ENCODE measurements around the gene TIMM17A.
"Not testable (repeated sequence)": the region's sequence is repeated elsewhere in the genome, so short reads cannot be mapped to it uniquely, and the experiment has no call there.

The TIMM17A gene

GRCh38 chr1:201944002-201944401, 11.3 kb upstream of the TIMM17A start:
- DNase-seq (ENCODE audit: low read depth in 1 of 2, low spot score in 1 of 2), result no peak
- in situ Hi-C loops (cut with HindIII; ENCODE audit: low pct_unique_long_range_greater_than_20kb, low sequenced_read_pairs), result no loop called here
- TF ChIP-seq JUND (IDR thresholded peaks at IDR 0.05; ENCODE audit: low read depth), result no peak

- peak in 1 of 2 experiments; percentile 42 for DNase-seq (ENCODE audit: low read depth in 1 of 2, low spot score in 1 of 2)
- in situ Hi-C loops (cut with HindIII; ENCODE audit: low pct_unique_long_range_greater_than_20kb, low sequenced_read_pairs), result no loop called here
- no peak for TF ChIP-seq JUND (IDR thresholded peaks at IDR 0.05; ENCODE audit: low read depth)
Observed at GRCh38 chr1:201944639-201945038, 10.7 kb upstream of the TIMM17A start.

DNA sequence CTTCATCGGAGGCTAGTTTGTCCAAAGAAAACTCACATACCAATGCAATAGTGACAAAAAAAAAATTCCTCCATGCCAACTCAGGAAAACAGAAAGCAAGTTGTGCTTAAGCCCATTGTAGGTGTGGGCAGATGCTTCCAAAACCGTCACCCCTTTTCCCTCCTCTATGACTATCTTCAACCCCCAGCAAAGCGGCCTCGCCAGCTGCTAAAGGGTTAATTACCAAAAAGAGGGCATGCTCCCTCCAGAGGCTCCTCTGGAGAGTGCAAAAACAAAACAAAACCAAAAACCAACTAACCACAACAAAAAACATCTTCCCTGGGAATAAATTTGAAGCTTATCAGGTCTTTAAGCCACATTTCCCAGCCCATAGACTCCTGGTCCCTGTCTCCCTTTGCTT, 10.1 kb upstream of the TIMM17A start:
- in situ Hi-C loops (cut with HindIII; ENCODE audit: low pct_unique_long_range_greater_than_20kb, low sequenced_read_pairs), result no loop called here
- peak in 1 of 2 experiments; percentile 20 for DNase-seq (ENCODE audit: low read depth in 1 of 2, low spot score in 1 of 2)
- no peak for TF ChIP-seq JUND (IDR thresholded peaks at IDR 0.05; ENCODE audit: low read depth)

DNA sequence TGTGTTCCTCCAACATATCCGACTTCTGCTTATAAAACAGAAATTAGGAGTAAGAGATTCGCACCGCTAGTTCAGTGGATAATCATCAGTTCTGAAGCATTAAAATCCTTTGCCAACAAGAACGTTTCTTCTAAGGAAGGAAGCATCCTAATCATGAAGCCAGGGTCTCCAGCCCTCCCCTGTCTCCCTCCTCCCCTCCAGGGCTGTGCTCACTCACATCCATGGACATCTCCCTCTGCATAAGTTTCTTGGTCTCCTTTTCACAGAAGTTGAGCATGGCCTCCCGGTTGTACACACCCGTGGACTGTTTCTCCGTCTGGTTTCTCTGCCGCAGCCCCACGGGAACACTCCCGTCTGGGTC, 9.5 kb upstream of the TIMM17A start:
- no peak for DNase-seq (ENCODE audit: low read depth in 1 of 2, low spot score in 1 of 2)
- in situ Hi-C loops (cut with HindIII; ENCODE audit: low pct_unique_long_range_greater_than_20kb, low sequenced_read_pairs), result no loop called here
- no peak for TF ChIP-seq JUND (IDR thresholded peaks at IDR 0.05; ENCODE audit: low read depth)

- DNase-seq (ENCODE audit: low read depth in 1 of 2, low spot score in 1 of 2), result peak; percentile 67 to 76
- in situ Hi-C loops (cut with HindIII; ENCODE audit: low pct_unique_long_range_greater_than_20kb, low sequenced_read_pairs), result no loop called here
- no peak for TF ChIP-seq JUND (IDR thresholded peaks at IDR 0.05; ENCODE audit: low read depth)
Observed at GRCh38 chr1:201946224-201946908, 8.9 kb upstream of the TIMM17A start, which contains the start of gene LMOD1. LMOD1 (minus strand) TSS chr1:201946548; CDS start chr1:201946340, 208 bp downstream.

- in situ Hi-C loops (cut with HindIII; ENCODE audit: low pct_unique_long_range_greater_than_20kb, low sequenced_read_pairs), result no loop called here
- TF ChIP-seq JUND (IDR thresholded peaks at IDR 0.05; ENCODE audit: low read depth), result no peak
- DNase-seq (ENCODE audit: low read depth in 1 of 2, low spot score in 1 of 2), result no peak
Observed at GRCh38 chr1:201947697-201948008, 7.7 kb upstream of the TIMM17A start.

DNA sequence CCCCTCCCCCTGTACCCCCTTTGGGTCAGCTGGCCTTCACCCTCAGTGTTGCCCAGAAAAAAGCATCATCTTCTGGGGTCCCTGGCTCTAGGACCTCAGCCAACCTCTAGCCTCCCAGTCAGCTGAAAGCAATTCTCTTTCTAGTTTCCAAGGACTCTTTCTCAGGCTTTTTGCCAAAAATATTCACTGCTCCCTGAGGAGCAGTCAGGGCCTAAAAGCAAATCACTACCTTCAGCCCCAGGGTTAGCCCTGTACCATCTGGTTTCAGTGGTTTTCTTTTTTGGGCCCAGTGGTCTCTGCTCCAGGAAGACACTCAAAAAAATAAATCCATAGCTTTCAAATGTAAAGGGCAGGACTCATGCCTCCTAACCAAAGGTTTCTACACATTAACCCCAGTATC, 5.8 kb upstream of the TIMM17A start:
- no peak for TF ChIP-seq JUND (IDR thresholded peaks at IDR 0.05; ENCODE audit: low read depth)
- in situ Hi-C loops (cut with HindIII; ENCODE audit: low pct_unique_long_range_greater_than_20kb, low sequenced_read_pairs), result no loop called here
- DNase-seq (ENCODE audit: low read depth in 1 of 2, low spot score in 1 of 2), result no peak

- TF ChIP-seq JUND (IDR thresholded peaks at IDR 0.05; ENCODE audit: low read depth), result no peak
- in situ Hi-C loops (cut with HindIII; ENCODE audit: low pct_unique_long_range_greater_than_20kb, low sequenced_read_pairs), result no loop called here
- DNase-seq (ENCODE audit: low read depth in 1 of 2, low spot score in 1 of 2), result no peak
Observed at GRCh38 chr1:201954263-201955008, 867 bp upstream of the TIMM17A start.

DNA sequence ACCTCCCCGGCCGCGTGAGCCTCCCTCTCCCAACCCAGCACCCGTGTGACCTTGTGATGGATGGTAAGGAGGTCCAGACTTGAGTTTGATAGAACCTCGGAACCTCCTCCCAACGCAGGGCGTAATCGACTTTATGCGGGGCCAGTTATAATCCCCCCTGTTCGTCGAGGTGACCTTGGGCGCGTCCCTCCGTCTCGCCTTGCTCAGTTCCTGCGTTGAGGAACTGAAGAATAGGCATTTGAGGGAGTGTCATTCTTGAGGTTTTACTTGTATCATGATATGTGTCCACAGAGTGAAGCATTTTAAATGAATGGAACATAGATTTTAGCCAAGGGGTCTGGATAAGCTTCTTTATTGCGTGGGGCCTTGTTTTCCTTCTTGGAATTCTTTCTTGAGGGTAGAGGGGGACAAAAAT, 433 bp downstream of the TIMM17A start:
- no peak for DNase-seq (ENCODE audit: low read depth in 1 of 2, low spot score in 1 of 2)

GRCh38 chr1:201958348-201958747, 3.0 kb downstream of the TIMM17A start:
- no peak for DNase-seq (ENCODE audit: low read depth in 1 of 2, low spot score in 1 of 2)
- no peak for TF ChIP-seq JUND (IDR thresholded peaks at IDR 0.05; ENCODE audit: low read depth)
- in situ Hi-C loops (cut with HindIII; ENCODE audit: low pct_unique_long_range_greater_than_20kb, low sequenced_read_pairs), result no loop called here

More for the DNA sequence above, 433 bp downstream of the TIMM17A start:
- in situ Hi-C loops (cut with HindIII; ENCODE audit: low pct_unique_long_range_greater_than_20kb, low sequenced_read_pairs), result no loop called here
- TF ChIP-seq JUND (IDR thresholded peaks at IDR 0.05; ENCODE audit: low read depth), result no peak

DNA sequence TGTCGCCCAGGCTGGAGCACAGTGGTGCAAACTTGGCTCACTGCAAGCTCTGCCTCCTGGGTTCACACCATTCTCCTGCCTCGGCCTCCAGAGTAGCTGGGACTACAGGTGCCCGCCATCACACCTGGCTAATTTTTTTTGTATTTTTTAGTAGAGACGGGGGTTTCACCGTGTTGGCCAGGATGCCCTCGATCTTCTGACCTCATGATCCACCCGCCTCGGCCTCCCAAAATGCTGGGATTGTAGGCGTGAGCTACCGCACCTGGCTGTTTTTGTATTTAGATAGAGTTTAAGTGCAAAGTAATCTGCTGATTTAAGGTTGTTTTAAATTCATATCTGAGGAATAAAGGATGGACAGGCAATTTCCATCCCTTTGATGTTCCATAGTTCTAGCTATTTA, 7.1 kb downstream of the TIMM17A start:
- DNase-seq (ENCODE audit: low read depth in 1 of 2, low spot score in 1 of 2); in situ Hi-C loops (cut with HindIII; ENCODE audit: low pct_unique_long_range_greater_than_20kb, low sequenced_read_pairs): not testable (repeated sequence)

- DNase-seq (ENCODE audit: low read depth in 1 of 2, low spot score in 1 of 2), result no peak
- TF ChIP-seq JUND (IDR thresholded peaks at IDR 0.05; ENCODE audit: low read depth), result no peak
- in situ Hi-C loops (cut with HindIII; ENCODE audit: low pct_unique_long_range_greater_than_20kb, low sequenced_read_pairs), result no loop called here
Observed at GRCh38 chr1:201964261-201964660, 9.0 kb downstream of the TIMM17A start.

- no peak for TF ChIP-seq JUND (IDR thresholded peaks at IDR 0.05; ENCODE audit: low read depth)
- in situ Hi-C loops (cut with HindIII; ENCODE audit: low pct_unique_long_range_greater_than_20kb, low sequenced_read_pairs), result no loop called here
- DNase-seq (ENCODE audit: low read depth in 1 of 2, low spot score in 1 of 2), result no peak
Observed at GRCh38 chr1:201966171-201966570, 10.9 kb downstream of the TIMM17A start.
